Activated naive CD4-positive, alpha-beta T cell treated with anti-CD3 and anti-CD28 coated beads for 36 hours (primary cell): ENCODE measurements around the gene C3orf22. TPM values are rescaled to one million over a fixed set of nuclear protein-coding genes. Genes with fewer than 3 reads are reported as not detected.
"Not testable (repeated sequence)": the region's sequence is repeated elsewhere in the genome, so short reads cannot be mapped to it uniquely, and the experiment has no call there.

ENCODE experiments used
- CTCF ChIA-PET: fragments of 350-600 bp; sonication (Branson Sonifier 250); formaldehyde crosslinking; loops from one replicate; lab custom pipeline; 2021; ENCODE audit warnings: antibody characterized with exemption; lab: Charles Lee
- DNase-seq: peaks from one replicate; pipeline ENCODE4 v3.0.0-alpha.2; 2020
- H3K27ac Mint-ChIP-seq: one replicate; pipeline ENCODE4 v1.8.0; 2021; ENCODE audit warnings: mild to moderate bottlenecking, mixed read lengths
- H3K27me3 Mint-ChIP-seq: one replicate; pipeline ENCODE4 v1.8.0; 2021; ENCODE audit warnings: low read depth, mixed read lengths
- H3K36me3 Mint-ChIP-seq: one replicate; pipeline ENCODE4 v1.8.0; 2021; ENCODE audit warnings: low read depth, mixed read lengths
- H3K4me1 Mint-ChIP-seq: one replicate; pipeline ENCODE4 v1.8.0; 2021; ENCODE audit warnings: low read depth, mixed read lengths
- H3K4me3 Mint-ChIP-seq: one replicate; pipeline ENCODE4 v1.8.0; 2021; ENCODE audit warnings: mild to moderate bottlenecking, moderate library complexity, mixed read lengths
- H3K9me3 Mint-ChIP-seq: one replicate; pipeline ENCODE4 v1.8.0; 2021; ENCODE audit warnings: mixed read lengths
- intact Hi-C: fragments of 100-400 bp; cut with micrococcal nuclease; formaldehyde crosslinking; loops from one replicate; pipeline ENCODE4 v1.15.1; 2023
- total RNA-seq, 2 experiments: library from RNA; stranded (reverse); gene quantifications; one replicate each; pipeline ENCODE4 v1.2.3, GENCODE V29; 2021

The C3orf22 gene
- total RNA-seq, 2 experiments from 2014 or later: not detected

- H3K27me3 Mint-ChIP-seq: peaks cover 13% of the 10 kb centered on the region
- H3K4me1 Mint-ChIP-seq: no peaks in the 10 kb centered on the region
- no peak overlapping the region for H3K27ac Mint-ChIP-seq
- intact Hi-C loops: no loop called here
- H3K4me3 Mint-ChIP-seq: no peak overlapping the region
- DNase-seq: no peak
- no peaks in the 10 kb centered on the region for H3K9me3 Mint-ChIP-seq
- H3K36me3 Mint-ChIP-seq: no peaks in the 10 kb centered on the region
- CTCF ChIA-PET: no interaction called here
Measured at GRCh38 chr3:126538316-126538715, 20.4 kb downstream of the C3orf22 start.

- no peak for DNase-seq
- no peak overlapping the region for H3K4me3 Mint-ChIP-seq
- CTCF ChIA-PET: interaction anchor here (1.3 kb wide), 1 partner anchor 15 kb away, joined by 6 read pairs; no protein-coding TSS in a partner anchor
Measured at GRCh38 chr3:126537730-126538281, 20.9 kb downstream of the C3orf22 start.

GRCh38 chr3:126537116-126537729, 21.5 kb downstream of the C3orf22 start:
- Mint-ChIP-seq H3K4me1 (no peaks in the 10 kb centered on the region), H3K4me3 (no peak overlapping the region), H3K9me3 (no peaks in the 10 kb centered on the region), H3K36me3 (no peaks in the 10 kb centered on the region), H3K27me3 (peaks cover 13% of the 10 kb centered on the region), H3K27ac (no peak overlapping the region)
- intact Hi-C loops: no loop called here
- CTCF ChIA-PET: interaction anchor here (1.3 kb wide), 1 partner anchor 15 kb away, joined by 6 read pairs; no protein-coding TSS in a partner anchor
- no peak for DNase-seq

More at GRCh38 chr3:126537730-126538281, 20.9 kb downstream of the C3orf22 start:
- no peaks in the 10 kb centered on the region for H3K4me1 Mint-ChIP-seq
- no peak overlapping the region for H3K27ac Mint-ChIP-seq
- no peaks in the 10 kb centered on the region for H3K36me3 Mint-ChIP-seq
- peaks cover 13% of the 10 kb centered on the region for H3K27me3 Mint-ChIP-seq
- no peaks in the 10 kb centered on the region for H3K9me3 Mint-ChIP-seq
- intact Hi-C loops: no loop called here

- Mint-ChIP-seq H3K27me3 (peaks cover 13% of the 10 kb centered on the region), H3K4me3 (no peak overlapping the region), H3K36me3 (no peaks in the 10 kb centered on the region), H3K27ac (no peak overlapping the region), H3K9me3 (no peaks in the 10 kb centered on the region), H3K4me1 (no peaks in the 10 kb centered on the region)
- no peak for DNase-seq
- intact Hi-C loops: no loop called here
- CTCF ChIA-PET: no interaction called here
Measured at GRCh38 chr3:126536126-126536525, 22.6 kb downstream of the C3orf22 start.

- no peaks in the 10 kb centered on the region for H3K4me1 Mint-ChIP-seq
- CTCF ChIA-PET: no interaction called here
- intact Hi-C loops: no loop called here
- H3K36me3 Mint-ChIP-seq: no peaks in the 10 kb centered on the region
- no peak for DNase-seq
- H3K27me3 Mint-ChIP-seq: peaks cover 13% of the 10 kb centered on the region
- H3K9me3 Mint-ChIP-seq: no peaks in the 10 kb centered on the region
- no peak overlapping the region for H3K4me3 Mint-ChIP-seq
- H3K27ac Mint-ChIP-seq: no peak overlapping the region
Measured at GRCh38 chr3:126535636-126536035, 23.1 kb downstream of the C3orf22 start.

GRCh38 chr3:126534716-126535115, 24.0 kb downstream of the C3orf22 start:
- H3K9me3 Mint-ChIP-seq, H3K4me3 Mint-ChIP-seq, H3K36me3 Mint-ChIP-seq, DNase-seq, intact Hi-C loops, CTCF ChIA-PET, H3K27ac Mint-ChIP-seq, H3K4me1 Mint-ChIP-seq: not testable (repeated sequence)
- peaks cover 11% of the 10 kb centered on the region for H3K27me3 Mint-ChIP-seq

- Mint-ChIP-seq H3K27ac (no peak overlapping the region), H3K9me3 (no peaks in the 10 kb centered on the region), H3K27me3 (peaks cover 11% of the 10 kb centered on the region), H3K36me3 (no peaks in the 10 kb centered on the region), H3K4me1 (no peaks in the 10 kb centered on the region), H3K4me3 (no peak overlapping the region)
- CTCF ChIA-PET: no interaction called here
- intact Hi-C loops: no loop called here
- DNase-seq: no peak
Measured at GRCh38 chr3:126533506-126533905, 25.2 kb downstream of the C3orf22 start.

- intact Hi-C loops: no loop called here
- Mint-ChIP-seq H3K27ac (no peak overlapping the region), H3K9me3 (no peaks in the 10 kb centered on the region), H3K4me1 (no peaks in the 10 kb centered on the region), H3K36me3 (no peaks in the 10 kb centered on the region), H3K27me3 (peaks cover 11% of the 10 kb centered on the region), H3K4me3 (no peak overlapping the region)
- CTCF ChIA-PET: no interaction called here
- DNase-seq: no peak
Measured at GRCh38 chr3:126531051-126531330, 27.7 kb downstream of the C3orf22 start.

- intact Hi-C loops: no loop called here
- no peaks in the 10 kb centered on the region for H3K4me1 Mint-ChIP-seq
Measured at GRCh38 chr3:126530171-126531050, 28.3 kb downstream of the C3orf22 start.

GRCh38 chr3:126529585-126530170, 29.1 kb downstream of the C3orf22 start:
- Mint-ChIP-seq H3K27me3 (peaks cover 17% of the 10 kb centered on the region), H3K36me3 (no peaks in the 10 kb centered on the region), H3K4me1 (no peaks in the 10 kb centered on the region), H3K9me3 (no peaks in the 10 kb centered on the region), H3K4me3 (no peak overlapping the region), H3K27ac (no peak overlapping the region)
- no peak for DNase-seq
- intact Hi-C loops: no loop called here
- CTCF ChIA-PET: no interaction called here

More at GRCh38 chr3:126530171-126531050, 28.3 kb downstream of the C3orf22 start:
- CTCF ChIA-PET: no interaction called here
- Mint-ChIP-seq H3K4me3 (no peak overlapping the region), H3K9me3 (no peaks in the 10 kb centered on the region), H3K36me3 (no peaks in the 10 kb centered on the region), H3K27me3 (peaks cover 12% of the 10 kb centered on the region), H3K27ac (no peak overlapping the region)
- DNase-seq: peak; percentile 31

- peaks cover 16% of the 10 kb centered on the region for H3K27me3 Mint-ChIP-seq
- intact Hi-C loops: no loop called here
- no peak overlapping the region for H3K27ac Mint-ChIP-seq
- H3K4me3 Mint-ChIP-seq: no peak overlapping the region
- H3K9me3 Mint-ChIP-seq: no peaks in the 10 kb centered on the region
- no peaks in the 10 kb centered on the region for H3K4me1 Mint-ChIP-seq
- no peak for DNase-seq
- no peaks in the 10 kb centered on the region for H3K36me3 Mint-ChIP-seq
- CTCF ChIA-PET: no interaction called here
Measured at GRCh38 chr3:126528800-126529541, 29.8 kb downstream of the C3orf22 start.

- no peaks in the 10 kb centered on the region for H3K36me3 Mint-ChIP-seq
- H3K9me3 Mint-ChIP-seq: no peaks in the 10 kb centered on the region
- intact Hi-C loops: no loop called here
- no peak for DNase-seq
- CTCF ChIA-PET: no interaction called here
- no peak overlapping the region for H3K4me3 Mint-ChIP-seq
- H3K27ac Mint-ChIP-seq: no peak overlapping the region
- H3K4me1 Mint-ChIP-seq: no peaks in the 10 kb centered on the region
- H3K27me3 Mint-ChIP-seq: peaks cover 13% of the 10 kb centered on the region
Measured at GRCh38 chr3:126528419-126528799, 30.3 kb downstream of the C3orf22 start.
